HEK293 (cell line): Measurements from ENCODE around the gene LHX4.
A peak's percentile ranks its signal among the peaks of the same experiment; 100 is the strongest.

ENCODE experiments used
- CTCF ChIA-PET: fragments of 350-600 bp; formaldehyde crosslinking; extraction: SDS; loops from one replicate; lab custom pipeline; 2021; ENCODE audit warnings: antibody characterized with exemption; lab: Yijun Ruan, JAX
- POLR2A ChIA-PET: fragments of 300-600 bp; formaldehyde crosslinking; extraction: SDS; loops from one replicate; lab custom pipeline; 2020; ENCODE audit warnings: antibody characterized with exemption, inconsistent platforms; lab: Yijun Ruan, JAX
- H3K27ac ChIP-seq: fragments of 200-500 bp; sonication (Bioruptor generic); 2 replicates; pipeline ENCODE4 v1.5.1; 2014; ENCODE audit warnings: low read depth, low read length, control low read depth, inconsistent platforms; ENCODE audit errors: extremely low read depth
- H3K36me3 ChIP-seq, 2 experiments: fragments of 200-500 bp in 1 of 2; sonication (Bioruptor generic) in 1 of 2; 1 replicate in 1 of 2; 2 replicates in 1 of 2; pipeline ENCODE4 v1.5.1; 2014 to 2017; ENCODE audit warnings: inconsistent platforms in 2 of 2, low read length in 2 of 2; ENCODE audit not compliant: control insufficient read depth in 2 of 2, insufficient read depth in 1 of 2
- H3K4me1 ChIP-seq: fragments of 200-500 bp; sonication (Bioruptor generic); 2 replicates; pipeline ENCODE4 v1.5.1; 2014; ENCODE audit warnings: mild to moderate bottlenecking, low read length, inconsistent platforms; ENCODE audit not compliant: control insufficient read depth, insufficient read depth
- H3K4me3 ChIP-seq: 2 replicates; pipeline ENCODE4 v1.5.1; 2011; ENCODE audit warnings: low read depth, mild to moderate bottlenecking, control low read depth, low read length, moderate library complexity
- H3K9me3 ChIP-seq: fragments of 200-500 bp; sonication (Bioruptor generic); 2 replicates; pipeline ENCODE4 v1.5.1; 2014; ENCODE audit warnings: low read depth, low read length, inconsistent platforms; ENCODE audit not compliant: control insufficient read depth, insufficient read depth
- BCL11B ChIP-seq: fragments of 450-650 bp; formaldehyde crosslinking; IDR thresholded peaks from 2 replicates; pipeline ENCODE4 v1.5.1; 2016; ENCODE audit warnings: low read depth, missing biosample characterization, missing genetic modification characterization
- GLIS1 ChIP-seq: fragments of 450-650 bp; formaldehyde crosslinking; IDR thresholded peaks from 2 replicates; pipeline ENCODE4 v1.5.1; 2016; ENCODE audit warnings: missing biosample characterization, missing genetic modification characterization
- IKZF3 ChIP-seq: fragments of 450-650 bp; IDR thresholded peaks from 2 replicates; pipeline ENCODE4 v1.5.0; 2018; ENCODE audit warnings: missing biosample characterization, mild to moderate bottlenecking, missing genetic modification characterization, moderate library complexity
- KLF9 ChIP-seq: fragments of 450-650 bp; formaldehyde crosslinking; IDR thresholded peaks from 2 replicates; pipeline ENCODE4 v1.5.1; 2016; ENCODE audit warnings: missing biosample characterization, missing genetic modification characterization, low read depth
- YY1 ChIP-seq: fragments of 450-650 bp; formaldehyde crosslinking; IDR thresholded peaks from 2 replicates; pipeline ENCODE4 v1.5.1; 2018; ENCODE audit warnings: missing biosample characterization, missing genetic modification characterization
- ZBTB17 ChIP-seq: fragments of 450-650 bp; formaldehyde crosslinking; IDR thresholded peaks from 2 replicates; pipeline ENCODE4 v1.5.1; 2016; ENCODE audit warnings: missing biosample characterization, missing genetic modification characterization
- ZBTB44 ChIP-seq: fragments of 450-650 bp; IDR thresholded peaks from 2 replicates; pipeline ENCODE4 v1.5.1; 2018; ENCODE audit warnings: missing biosample characterization, mild to moderate bottlenecking, missing genetic modification characterization
- ZFP3 ChIP-seq: fragments of 450-650 bp; formaldehyde crosslinking; IDR thresholded peaks from 2 replicates; pipeline ENCODE4 v1.5.1; 2016; ENCODE audit warnings: low read depth, missing biosample characterization, missing genetic modification characterization
- ZFP41 ChIP-seq: fragments of 450-650 bp; formaldehyde crosslinking; IDR thresholded peaks from 2 replicates; pipeline ENCODE4 v1.5.1; 2016; ENCODE audit warnings: missing biosample characterization, missing genetic modification characterization, borderline replicate concordance
- ZFP69B ChIP-seq: fragments of 450-650 bp; formaldehyde crosslinking; IDR thresholded peaks from 2 replicates; pipeline ENCODE4 v1.5.1; 2016; ENCODE audit warnings: missing biosample characterization, missing genetic modification characterization
- ZNF175 ChIP-seq: fragments of 450-650 bp; formaldehyde crosslinking; IDR thresholded peaks from 2 replicates; pipeline ENCODE4 v1.5.1; 2016; ENCODE audit warnings: missing biosample characterization, missing genetic modification characterization
- ZNF18 ChIP-seq: fragments of 450-650 bp; formaldehyde crosslinking; IDR thresholded peaks from 2 replicates; pipeline ENCODE4 v1.5.1; 2016; ENCODE audit warnings: missing biosample characterization, missing genetic modification characterization
- ZNF221 ChIP-seq: fragments of 450-650 bp; formaldehyde crosslinking; IDR thresholded peaks from 2 replicates; pipeline ENCODE4 v1.5.1; 2017; ENCODE audit warnings: missing biosample characterization, missing genetic modification characterization, borderline replicate concordance
- ZNF280C ChIP-seq: fragments of 450-650 bp; formaldehyde crosslinking; IDR thresholded peaks from 2 replicates; pipeline ENCODE4 v1.5.1; 2016; ENCODE audit warnings: missing biosample characterization, missing genetic modification characterization
- ZNF324 ChIP-seq: fragments of 450-650 bp; formaldehyde crosslinking; IDR thresholded peaks from 2 replicates; pipeline ENCODE4 v1.5.1; 2016; ENCODE audit warnings: missing biosample characterization, missing genetic modification characterization
- ZNF335 ChIP-seq: fragments of 450-650 bp; formaldehyde crosslinking; conservative IDR thresholded peaks from 2 replicates; pipeline ENCODE4 v1.5.1; 2016; ENCODE audit warnings: missing biosample characterization, missing genetic modification characterization
- ZNF366 ChIP-seq: fragments of 450-650 bp; formaldehyde crosslinking; conservative IDR thresholded peaks from 2 replicates; pipeline ENCODE4 v1.5.1; 2016; ENCODE audit warnings: missing biosample characterization, missing genetic modification characterization
- ZNF391 ChIP-seq: fragments of 450-650 bp; formaldehyde crosslinking; IDR thresholded peaks from 2 replicates; pipeline ENCODE4 v1.5.1; 2016; ENCODE audit warnings: low read depth, missing biosample characterization, missing genetic modification characterization, borderline replicate concordance
- ZNF404 ChIP-seq: fragments of 450-650 bp; formaldehyde crosslinking; IDR thresholded peaks from 2 replicates; pipeline ENCODE4 v1.5.1; 2017; ENCODE audit warnings: missing biosample characterization, missing genetic modification characterization
- ZNF416 ChIP-seq: fragments of 450-650 bp; formaldehyde crosslinking; IDR thresholded peaks from 2 replicates; pipeline ENCODE4 v1.5.1; 2016; ENCODE audit warnings: missing biosample characterization, missing genetic modification characterization
- ZNF423 ChIP-seq: fragments of 450-650 bp; formaldehyde crosslinking; IDR thresholded peaks from 2 replicates; pipeline ENCODE4 v1.5.1; 2016; ENCODE audit warnings: missing biosample characterization, missing genetic modification characterization
- ZNF433 ChIP-seq: fragments of 450-650 bp; formaldehyde crosslinking; IDR thresholded peaks from 2 replicates; pipeline ENCODE4 v1.5.1; 2016; ENCODE audit warnings: missing biosample characterization, missing genetic modification characterization, low read depth
- ZNF501 ChIP-seq: fragments of 450-650 bp; formaldehyde crosslinking; IDR thresholded peaks from 2 replicates; pipeline ENCODE4 v1.5.1; 2016; ENCODE audit warnings: missing biosample characterization, missing genetic modification characterization
- ZNF530 ChIP-seq: fragments of 450-650 bp; formaldehyde crosslinking; IDR thresholded peaks from 2 replicates; pipeline ENCODE4 v1.5.1; 2016; ENCODE audit warnings: low read depth, missing biosample characterization, missing genetic modification characterization
- ZNF549 ChIP-seq: fragments of 450-650 bp; IDR thresholded peaks from 2 replicates; pipeline ENCODE4 v1.5.1; 2018; ENCODE audit warnings: missing biosample characterization, missing genetic modification characterization, mild to moderate bottlenecking, inconsistent platforms, moderate library complexity
- ZNF792 ChIP-seq: fragments of 450-650 bp; formaldehyde crosslinking; IDR thresholded peaks from 2 replicates; pipeline ENCODE4 v1.5.1; 2016; ENCODE audit warnings: missing biosample characterization, missing genetic modification characterization
- TF ChIP-seq, protein P1 (sequence below): fragments of 450-650 bp; formaldehyde crosslinking; IDR thresholded peaks from 2 replicates; pipeline ENCODE4 v1.5.1; 2016; ENCODE audit warnings: missing biosample characterization, missing genetic modification characterization
- TF ChIP-seq, protein P2 (sequence below): fragments of 450-650 bp; formaldehyde crosslinking; IDR thresholded peaks from 2 replicates; pipeline ENCODE4 v1.5.1; 2016; ENCODE audit warnings: missing biosample characterization, missing genetic modification characterization

The LHX4 gene

GRCh38 chr1:180262628-180263488 lies 32.8 kb downstream of the LHX4 start (continued):
- TF ChIP-seq GLIS1 (peak; percentile 93), ZNF501 (tag by site-specific recombination) (no peak), ZBTB44 (tag by site-specific recombination) (peak; percentile 70; the same call in 1 of the 2 replicates), ZNF221 (tag by site-specific recombination) (no peak), ZFP41 (tag by site-specific recombination) (no peak), ZBTB17 (no peak), ZFP3 (tag by site-specific recombination) (no peak), ZNF366 (tag by site-specific recombination) (peak; percentile 56; the same call in 1 of the 2 replicates), ZNF433 (tag by site-specific recombination) (no peak), YY1 (tag by site-specific recombination) (no peak), ZNF280C (tag by site-specific recombination) (no peak), ZNF530 (tag by site-specific recombination) (no peak), ZNF423 (tag by site-specific recombination) (peak; percentile 76)

- CTCF ChIA-PET, result no interaction called here
- no peak overlapping the region for H3K4me3 ChIP-seq
- TF ChIP-seq, protein P1, sequence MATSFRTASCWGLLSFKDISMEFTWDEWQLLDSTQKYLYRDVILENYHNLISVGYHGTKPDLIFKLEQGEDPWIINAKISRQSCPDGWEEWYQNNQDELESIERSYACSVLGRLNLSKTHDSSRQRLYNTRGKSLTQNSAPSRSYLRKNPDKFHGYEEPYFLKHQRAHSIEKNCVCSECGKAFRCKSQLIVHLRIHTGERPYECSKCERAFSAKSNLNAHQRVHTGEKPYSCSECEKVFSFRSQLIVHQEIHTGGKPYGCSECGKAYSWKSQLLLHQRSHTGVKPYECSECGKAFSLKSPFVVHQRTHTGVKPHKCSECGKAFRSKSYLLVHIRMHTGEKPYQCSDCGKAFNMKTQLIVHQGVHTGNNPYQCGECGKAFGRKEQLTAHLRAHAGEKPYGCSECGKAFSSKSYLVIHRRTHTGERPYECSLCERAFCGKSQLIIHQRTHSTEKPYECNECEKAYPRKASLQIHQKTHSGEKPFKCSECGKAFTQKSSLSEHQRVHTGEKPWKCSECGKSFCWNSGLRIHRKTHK (tag by site-specific recombination), result no peak
- TF ChIP-seq IKZF3, result no peak
- TF ChIP-seq BCL11B (tag by site-specific recombination), result no peak
- no peak for TF ChIP-seq ZNF18
- TF ChIP-seq KLF9, result no peak
- TF ChIP-seq, protein P2, sequence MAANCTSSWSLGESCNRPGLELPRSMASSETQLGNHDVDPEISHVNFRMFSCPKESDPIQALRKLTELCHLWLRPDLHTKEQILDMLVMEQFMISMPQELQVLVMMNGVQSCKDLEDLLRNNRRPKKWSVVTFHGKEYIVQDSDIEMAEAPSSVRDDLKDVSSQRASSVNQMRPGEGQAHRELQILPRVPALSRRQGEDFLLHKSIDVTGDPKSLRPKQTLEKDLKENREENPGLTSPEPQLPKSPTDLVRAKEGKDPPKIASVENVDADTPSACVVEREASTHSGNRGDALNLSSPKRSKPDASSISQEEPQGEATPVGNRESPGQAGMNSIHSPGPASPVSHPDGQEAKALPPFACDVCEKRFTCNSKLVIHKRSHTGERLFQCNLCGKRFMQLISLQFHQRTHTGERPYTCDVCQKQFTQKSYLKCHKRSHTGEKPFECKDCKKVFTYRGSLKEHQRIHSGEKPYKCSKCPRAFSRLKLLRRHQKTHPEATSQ, result no peak
- TF ChIP-seq ZNF792 (tag by site-specific recombination), result no peak
- no peak for TF ChIP-seq ZNF391
- no peak for TF ChIP-seq ZNF175 (tag by site-specific recombination)
- TF ChIP-seq ZNF549 (tag by site-specific recombination), result no peak
- no peak for TF ChIP-seq ZNF335
- no peak for TF ChIP-seq ZNF416 (tag by site-specific recombination)
- no peak for TF ChIP-seq ZFP69B (tag by site-specific recombination)
- TF ChIP-seq ZNF324, result no peak
- no peak for TF ChIP-seq ZNF404
These were observed 34.5 kb downstream of the LHX4 start for GRCh38 chr1:180264595-180264994.

More at GRCh38 chr1:180264595-180264994, 34.5 kb downstream of the LHX4 start:
- H3K36me3 ChIP-seq, result peaks cover 0 to 5% of the 10 kb centered on the region in 2 experiments; a peak in 1 of 3 replicates
- no peaks in the 10 kb centered on the region for H3K9me3 ChIP-seq
- POLR2A ChIA-PET, result no interaction called here
- H3K27ac ChIP-seq, result no peak overlapping the region
- peaks cover 12% of the 10 kb centered on the region for H3K4me1 ChIP-seq
